PC-3 (cell line): Measurements from ENCODE around the gene TRAPPC2. TPM values are rescaled to one million over a fixed set of nuclear protein-coding genes. Genes with fewer than 3 reads are reported as not detected.

Source experiments
- ATAC-seq: fragments of 200-7000 bp; cut with Tn5 transposase; 2 replicates; pipeline ENCODE4 v1.9.1; 2020; ENCODE audit warnings: mild to moderate bottlenecking, moderate library complexity
- BruUV-seq: library from RNA; stranded (reverse); fragments of 400-500 nt; replicated peaks from 2 replicates; lab custom pipeline; 2021; lab: Mats Ljungman, UMichigan
- CTCF ChIA-PET: fragments of 300-600 bp; sonication (Branson Sonifier 250); formaldehyde crosslinking; loops from one replicate; lab custom pipeline; 2022; ENCODE audit warnings: antibody characterized with exemption; lab: Charles Lee
- POLR2A ChIA-PET: fragments of 300-600 bp; sonication (Branson Sonifier 250); formaldehyde crosslinking; loops from one replicate; lab custom pipeline; 2022; ENCODE audit warnings: antibody characterized with exemption; ENCODE audit not compliant: unreplicated experiment; lab: Charles Lee
- DNase-seq: peaks from one replicate; pipeline ENCODE4 v3.0.0-alpha.2; 2015
- H2AFZ ChIP-seq: fragments of 300-600 bp; sonication (generic); 2 replicates; pipeline ENCODE4 v1.6.0; 2016; ENCODE audit warnings: antibody characterized with exemption, low read length
- H3F3A ChIP-seq: fragments of 300-600 bp; sonication (generic); one replicate; pipeline ENCODE4 v1.6.0; 2017; ENCODE audit warnings: antibody characterized with exemption, low read length, control low read depth, mild to moderate bottlenecking; ENCODE audit not compliant: unreplicated experiment
- H3K27ac ChIP-seq: fragments of 300-600 bp; sonication (generic); 2 replicates; pipeline ENCODE4 v1.5.1; 2016; ENCODE audit warnings: mild to moderate bottlenecking, low read length
- H3K27me3 ChIP-seq: fragments of 300-600 bp; sonication (generic); 2 replicates; pipeline ENCODE4 v1.6.1; 2016; ENCODE audit warnings: low read length, mixed read lengths
- H3K36me3 ChIP-seq: fragments of 300-600 bp; sonication (generic); 2 replicates; pipeline ENCODE4 v1.6.1; 2016; ENCODE audit warnings: low read depth, mixed run types, low read length, mixed read lengths
- H3K4me1 ChIP-seq: fragments of 300-600 bp; sonication (generic); 2 replicates; pipeline ENCODE4 v1.5.1; 2016; ENCODE audit warnings: low read length; ENCODE audit not compliant: insufficient read depth
- H3K4me2 ChIP-seq: fragments of 300-600 bp; sonication (generic); 2 replicates; pipeline ENCODE4 v1.6.0; 2016; ENCODE audit warnings: low read length
- H3K4me3 ChIP-seq: fragments of 300-600 bp; sonication (generic); 2 replicates; pipeline ENCODE4 v1.5.1; 2016; ENCODE audit warnings: mild to moderate bottlenecking, low read length, mixed read lengths
- H3K79me2 ChIP-seq: fragments of 300-600 bp; sonication (generic); 2 replicates; pipeline ENCODE4 v1.6.1; 2017; ENCODE audit warnings: low read length, mixed read lengths
- H3K9ac ChIP-seq: fragments of 300-600 bp; sonication (generic); 2 replicates; pipeline ENCODE4 v1.6.0; 2016; ENCODE audit warnings: mild to moderate bottlenecking, low read length
- H3K9me2 ChIP-seq: fragments of 300-600 bp; sonication (generic); replicated peaks from 2 replicates; pipeline ENCODE4 v1.6.1; 2016; ENCODE audit warnings: mixed run types, low read length, mixed read lengths
- H3K9me3 ChIP-seq: fragments of 300-600 bp; sonication (generic); 2 replicates; pipeline ENCODE4 v1.6.1; 2016; ENCODE audit warnings: low read length, mixed read lengths
- H4K20me1 ChIP-seq: fragments of 300-600 bp; sonication (generic); 2 replicates; pipeline ENCODE4 v1.6.1; 2016; ENCODE audit warnings: low read length, mixed read lengths
- EZH2 ChIP-seq: fragments of 300-600 bp; sonication (generic); IDR thresholded peaks from one replicate; pipeline ENCODE4 v1.6.1; 2017; ENCODE audit warnings: antibody characterized with exemption, mild to moderate bottlenecking, low read length; ENCODE audit not compliant: unreplicated experiment
- EZH2phosphoT487 ChIP-seq: fragments of 300-600 bp; sonication (generic); IDR thresholded peaks from 2 replicates; pipeline ENCODE4 v1.6.1; 2018; ENCODE audit warnings: mild to moderate bottlenecking, antibody characterized with exemption, low read length, borderline replicate concordance
- intact Hi-C: fragments of 100-400 bp; cut with micrococcal nuclease; formaldehyde crosslinking; loops from 2 replicates; pipeline ENCODE4 v1.9.0; 2023
- total RNA-seq: library from RNA; depleted of rRNA; stranded (reverse); fragments of >200 nt; gene quantifications from 2 replicates; pipeline ENCODE4 v1.2.3, GENCODE V29; 2014
- TF ChIP-seq, protein P1 (sequence below): fragments of 300-600 bp; sonication (generic); conservative IDR thresholded peaks from 2 replicates; pipeline ENCODE4 v1.5.1; 2017; ENCODE audit warnings: antibody characterized with exemption, low read depth, mild to moderate bottlenecking, low read length

Gene TRAPPC2
- total RNA-seq, 1 experiment from 2014 or later: 7.9 TPM

DNA sequence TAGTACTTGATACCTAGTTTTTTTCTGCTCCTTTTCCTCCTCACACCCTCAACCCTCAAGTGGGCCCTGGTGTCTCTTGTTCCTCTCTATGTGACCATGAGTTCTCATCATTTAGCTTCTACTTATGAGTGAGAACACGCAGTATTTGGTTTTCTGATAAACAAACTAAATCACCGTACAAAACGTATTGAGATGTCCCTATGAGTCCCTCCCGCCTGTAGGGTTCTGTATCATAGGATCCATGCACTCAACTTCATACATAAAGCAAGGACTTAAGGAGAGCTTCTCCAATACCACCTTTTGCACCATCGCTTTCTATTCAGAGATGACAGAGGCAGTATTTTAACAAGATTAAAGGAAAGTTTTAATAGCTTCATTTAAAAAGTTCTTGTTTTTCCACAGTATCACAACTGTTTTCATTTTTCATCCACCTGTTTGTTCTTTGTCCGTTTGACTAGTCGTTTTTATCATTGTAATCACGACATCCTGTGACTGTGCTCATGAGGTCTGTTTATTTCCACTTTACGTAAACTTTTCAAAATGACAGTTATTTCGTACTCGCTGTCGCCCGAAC is 45.9 kb downstream of the TRAPPC2 start:
- peaks cover 45% of the 10 kb centered on the region for H3K79me2 ChIP-seq
- peak overlapping the region; percentile 99 for H2AFZ ChIP-seq
- no peak overlapping the region for H3K27ac ChIP-seq
- H3K9me3 ChIP-seq: no peaks in the 10 kb centered on the region
- peak overlapping the region; percentile 94 for H3K4me2 ChIP-seq
- peak; percentile 39 for ATAC-seq
- intact Hi-C loops: loop anchor here (5.0 kb wide), 1 partner anchor 49 kb away; no protein-coding TSS in a partner anchor
- POLR2A ChIA-PET: interaction anchor here (1.1 kb wide), 1 partner anchor 46 kb away, joined by 4 read pairs; the partner anchor contains the start of genes OFD1 and TRAPPC2
- peak overlapping the region; percentile 99 for H3K4me3 ChIP-seq
- H3K9ac ChIP-seq: peak overlapping the region; percentile 96
- H3K36me3 ChIP-seq: no peaks in the 10 kb centered on the region
- peaks cover 19% of the 10 kb centered on the region; the same call in 1 of the 2 replicates for H4K20me1 ChIP-seq
- CTCF ChIA-PET: interaction anchor here (0.5 kb wide), 1 partner anchor 182 kb away, joined by 4 read pairs; no protein-coding TSS in a partner anchor
- BruUV-seq: TSS peak; percentile 24
- H3F3A ChIP-seq: no peaks in the 10 kb centered on the region
- H3K9me2 ChIP-seq: no peaks in the 10 kb centered on the region
- H3K27me3 ChIP-seq: no peaks in the 10 kb centered on the region
- DNase-seq: peak; percentile 13
- H3K4me1 ChIP-seq: peaks cover 29% of the 10 kb centered on the region
- TF ChIP-seq EZH2phosphoT487 (no peak), EZH2 (no peak)
- TF ChIP-seq, protein P1, sequence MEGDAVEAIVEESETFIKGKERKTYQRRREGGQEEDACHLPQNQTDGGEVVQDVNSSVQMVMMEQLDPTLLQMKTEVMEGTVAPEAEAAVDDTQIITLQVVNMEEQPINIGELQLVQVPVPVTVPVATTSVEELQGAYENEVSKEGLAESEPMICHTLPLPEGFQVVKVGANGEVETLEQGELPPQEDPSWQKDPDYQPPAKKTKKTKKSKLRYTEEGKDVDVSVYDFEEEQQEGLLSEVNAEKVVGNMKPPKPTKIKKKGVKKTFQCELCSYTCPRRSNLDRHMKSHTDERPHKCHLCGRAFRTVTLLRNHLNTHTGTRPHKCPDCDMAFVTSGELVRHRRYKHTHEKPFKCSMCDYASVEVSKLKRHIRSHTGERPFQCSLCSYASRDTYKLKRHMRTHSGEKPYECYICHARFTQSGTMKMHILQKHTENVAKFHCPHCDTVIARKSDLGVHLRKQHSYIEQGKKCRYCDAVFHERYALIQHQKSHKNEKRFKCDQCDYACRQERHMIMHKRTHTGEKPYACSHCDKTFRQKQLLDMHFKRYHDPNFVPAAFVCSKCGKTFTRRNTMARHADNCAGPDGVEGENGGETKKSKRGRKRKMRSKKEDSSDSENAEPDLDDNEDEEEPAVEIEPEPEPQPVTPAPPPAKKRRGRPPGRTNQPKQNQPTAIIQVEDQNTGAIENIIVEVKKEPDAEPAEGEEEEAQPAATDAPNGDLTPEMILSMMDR: no peak

GRCh38 chrX:13687203-13687602 is 47.2 kb downstream of the TRAPPC2 start:
- no peak for DNase-seq
- no peaks in the 10 kb centered on the region for H3K27me3 ChIP-seq
- peaks cover 32% of the 10 kb centered on the region for H3K79me2 ChIP-seq
- no peak overlapping the region for H3K4me3 ChIP-seq
- H3K4me1 ChIP-seq: peaks cover 22% of the 10 kb centered on the region
- peaks cover 8% of the 10 kb centered on the region; the same call in 1 of the 2 replicates for H4K20me1 ChIP-seq
- TF ChIP-seq EZH2 (no peak), EZH2phosphoT487 (no peak)
- TF ChIP-seq, protein P1: no peak
- no peak for ATAC-seq
- ChIA-PET POLR2A (no interaction called here), CTCF (no interaction called here)
- H3K4me2 ChIP-seq: no peak overlapping the region
- H3K27ac ChIP-seq: no peak overlapping the region
- no peaks in the 10 kb centered on the region for H3K9me2 ChIP-seq
- no peak overlapping the region for H2AFZ ChIP-seq
- H3K36me3 ChIP-seq: no peaks in the 10 kb centered on the region
- no TSS peak for BruUV-seq
- intact Hi-C loops: loop anchor here (5.0 kb wide), 1 partner anchor 50 kb away; no protein-coding TSS in a partner anchor
- H3F3A ChIP-seq: no peaks in the 10 kb centered on the region
- no peak overlapping the region for H3K9ac ChIP-seq
- no peaks in the 10 kb centered on the region for H3K9me3 ChIP-seq
